GM19467 (cell line): ENCODE data around the gene DNM3.
A peak's percentile ranks its signal among the peaks of the same experiment; 100 is the strongest.

ENCODE experiments used
- ATAC-seq: cut with Tn5 transposase; IDR thresholded peaks from one replicate; pipeline ENCODE4 v1.9.1; 2021; ENCODE audit warnings: mild to moderate bottlenecking, moderate library complexity; ENCODE audit not compliant: unreplicated experiment

DNM3 gene

GRCh38 chr1:172380441-172381244, 539.3 kb downstream of the DNM3 start:
- peak; percentile 83 for ATAC-seq

GRCh38 chr1:172381946-172382345, 540.6 kb downstream of the DNM3 start:
- ATAC-seq = no peak

GRCh38 chr1:172382406-172382805, 541.1 kb downstream of the DNM3 start:
- ATAC-seq = no peak

- ATAC-seq = no peak
Observed at GRCh38 chr1:172382990-172383389, 541.7 kb downstream of the DNM3 start.

GRCh38 chr1:172383536-172383935, 542.2 kb downstream of the DNM3 start:
- ATAC-seq = no peak

- no peak for ATAC-seq
Observed at GRCh38 chr1:172384656-172385055, 543.4 kb downstream of the DNM3 start.

GRCh38 chr1:172386046-172386445, 544.7 kb downstream of the DNM3 start:
- no peak for ATAC-seq

- ATAC-seq = no peak
Observed at GRCh38 chr1:172388490-172388889, 547.2 kb downstream of the DNM3 start.

- no peak for ATAC-seq
Observed at GRCh38 chr1:172390301-172390682, 549.0 kb downstream of the DNM3 start.

GRCh38 chr1:172390683-172391551, 549.6 kb downstream of the DNM3 start:
- ATAC-seq = peak; percentile 63

GRCh38 chr1:172391976-172392375, 550.7 kb downstream of the DNM3 start:
- no peak for ATAC-seq

GRCh38 chr1:172393354-172393753, 552.1 kb downstream of the DNM3 start:
- ATAC-seq = no peak

- peak; percentile 74 for ATAC-seq
Observed at GRCh38 chr1:172394141-172394751, 552.9 kb downstream of the DNM3 start.

GRCh38 chr1:172394811-172395210, 553.5 kb downstream of the DNM3 start:
- ATAC-seq = no peak

- ATAC-seq = no peak
Observed at GRCh38 chr1:172395576-172395975, 554.3 kb downstream of the DNM3 start.

GRCh38 chr1:172397221-172397620, 555.9 kb downstream of the DNM3 start:
- ATAC-seq = no peak

GRCh38 chr1:172397633-172398032, 556.3 kb downstream of the DNM3 start:
- no peak for ATAC-seq

GRCh38 chr1:172398193-172398592, 556.9 kb downstream of the DNM3 start:
- ATAC-seq = no peak

GRCh38 chr1:172398970-172399755, 557.9 kb downstream of the DNM3 start:
- ATAC-seq = no peak

- ATAC-seq = no peak
Observed at GRCh38 chr1:172399756-172400721, 558.7 kb downstream of the DNM3 start.
